Liver (tissue), 9 donors: ENCODE data around the gene HYAL3. TPM values are rescaled to one million over a fixed set of nuclear protein-coding genes. Genes with fewer than 3 reads are reported as not detected.

Experiments used
- DNase-seq: peaks from one replicate; pipeline ENCODE4 v3.0.0-alpha.2; 2017; ENCODE audit warnings: low spot score
- H3K27ac ChIP-seq, 2 donors: one replicate each; pipeline ENCODE4 v1.7.0; 2013; ENCODE audit warnings: inconsistent platforms in 2 of 2, low read length in 2 of 2, control low read depth in 1 of 2, low read depth in 1 of 2, mild to moderate bottlenecking in 1 of 2
- H3K27me3 ChIP-seq, 4 donors: one replicate each; pipeline versions ENCODE4 v1.6.1 to v1.7.0; 2013; ENCODE audit warnings: low read length in 3 of 4, inconsistent platforms in 1 of 4, mild to moderate bottlenecking in 1 of 4, moderate library complexity in 1 of 4; ENCODE audit not compliant: control insufficient read depth in 4 of 4, insufficient read depth in 4 of 4
- H3K36me3 ChIP-seq, 4 donors: one replicate each; pipeline versions ENCODE4 v1.6.1 to v1.7.0; 2013; ENCODE audit warnings: low read length in 3 of 4, mild to moderate bottlenecking in 3 of 4, low read depth in 1 of 4, moderate library complexity in 1 of 4; ENCODE audit not compliant: control insufficient read depth in 4 of 4, insufficient read depth in 3 of 4
- H3K4me1 ChIP-seq, 4 donors: one replicate each; pipeline versions ENCODE4 v1.6.1 to v1.7.0; 2013; ENCODE audit warnings: low read length in 3 of 4, mild to moderate bottlenecking in 3 of 4, moderate library complexity in 1 of 4; ENCODE audit not compliant: control insufficient read depth in 4 of 4, insufficient read depth in 4 of 4
- H3K4me3 ChIP-seq, 3 donors: one replicate each; pipeline versions ENCODE4 v1.6.1 to v1.7.0; 2013; ENCODE audit warnings: low read length in 3 of 3, control low read depth in 1 of 3, low read depth in 1 of 3, mild to moderate bottlenecking in 1 of 3
- H3K9ac ChIP-seq, 2 donors: one replicate each; pipeline ENCODE4 v1.7.0; 2013; ENCODE audit warnings: low read length in 2 of 2, mild to moderate bottlenecking in 2 of 2, moderate library complexity in 2 of 2, control low read depth in 1 of 2, low read depth in 1 of 2
- H3K9me3 ChIP-seq, 4 donors: one replicate each; pipeline versions ENCODE4 v1.6.1 to v1.7.0; 2013; ENCODE audit warnings: low read length in 3 of 4; ENCODE audit not compliant: control insufficient read depth in 4 of 4
- CTCF ChIP-seq: fragments of 150-350 bp; IDR thresholded peaks from 2 replicates; pipeline ENCODE4 v1.5.1; 2017; ENCODE audit warnings: improper control_type of control experiment, low read depth, low read length; ENCODE audit not compliant: missing input control
- EGR1 ChIP-seq, 2 donors: IDR thresholded peaks; 2 replicates each; pipeline ENCODE4 v1.6.1; 2016 to 2018; ENCODE audit warnings: antibody characterized with exemption in 2 of 2, low read depth in 2 of 2
- FOXA1 ChIP-seq: IDR thresholded peaks from 2 replicates; pipeline ENCODE4 v1.6.1; 2016; ENCODE audit warnings: antibody characterized with exemption
- FOXA2 ChIP-seq: IDR thresholded peaks from 2 replicates; pipeline ENCODE4 v1.6.1; 2016; ENCODE audit warnings: antibody characterized with exemption
- GABPA ChIP-seq, 2 donors: IDR thresholded peaks in 1 of 2; conservative IDR thresholded peaks in 1 of 2; 2 replicates each; pipeline ENCODE4 v1.6.1; 2016; ENCODE audit warnings: antibody characterized with exemption in 2 of 2, mild to moderate bottlenecking in 1 of 2, moderate library complexity in 1 of 2
- HNF4A ChIP-seq, 2 donors: conservative IDR thresholded peaks; 2 replicates each; pipeline ENCODE4 v1.6.1; 2016; ENCODE audit warnings: antibody characterized with exemption in 2 of 2, mild to moderate bottlenecking in 2 of 2
- HNF4G ChIP-seq: IDR thresholded peaks from 2 replicates; pipeline ENCODE4 v1.6.1; 2016; ENCODE audit warnings: antibody characterized with exemption
- JUND ChIP-seq, 2 donors: IDR thresholded peaks; 2 replicates each; pipeline ENCODE4 v1.6.1; 2016; ENCODE audit warnings: antibody characterized with exemption in 2 of 2
- NR2F2 ChIP-seq: IDR thresholded peaks from 2 replicates; pipeline ENCODE4 v1.6.1; 2016; ENCODE audit warnings: antibody characterized with exemption
- RAD21 ChIP-seq, 2 donors: IDR thresholded peaks; 2 replicates each; pipeline ENCODE4 v1.6.1; 2016; ENCODE audit warnings: antibody characterized with exemption in 2 of 2, mild to moderate bottlenecking in 2 of 2
- RXRA ChIP-seq, 2 donors: IDR thresholded peaks; 2 replicates each; pipeline ENCODE4 v1.6.1; 2017 to 2018; ENCODE audit warnings: antibody characterized with exemption in 2 of 2, mild to moderate bottlenecking in 1 of 2
- SP1 ChIP-seq: IDR thresholded peaks from 2 replicates; pipeline ENCODE4 v1.6.1; 2018; ENCODE audit warnings: antibody characterized with exemption, mild to moderate bottlenecking
- TAF1 ChIP-seq: conservative IDR thresholded peaks from 2 replicates; pipeline ENCODE4 v1.6.1; 2016; ENCODE audit warnings: antibody characterized with exemption, mild to moderate bottlenecking
- YY1 ChIP-seq: IDR thresholded peaks from 2 replicates; pipeline ENCODE4 v1.6.1; 2016; ENCODE audit warnings: antibody characterized with exemption, mild to moderate bottlenecking
- WGBS: extraction: QIAGEN DNeasy Blood & Tissue Kit; methylation state at CpG from one replicate; pipeline ENCODE4 v1.1.7; 2013; 5-methylcytosine and 5-hydroxymethylcytosine counted together
- polyA plus RNA-seq, 2 donors: library from polyadenylated mRNA; stranded (reverse) in 1 of 2; unstranded in 1 of 2; fragments of 200-250 nt in 1 of 2; fragments of >200 nt in 1 of 2; fragmentation: Nextera tagmentation in 1 of 2; extraction: Ambion mirVana in 1 of 2; gene quantifications; one replicate each; pipeline versions ENCODE4 v1.2.1 to v1.2.3, GENCODE V29; 2013 to 2015
- total RNA-seq, 2 donors: library from RNA; depleted of rRNA; stranded (reverse); fragments of >200 nt; gene quantifications; one replicate each; pipeline ENCODE4 v1.2.3, GENCODE V29; 2014
- TF ChIP-seq, protein P1 (sequence below): IDR thresholded peaks from 2 replicates; pipeline ENCODE4 v1.6.1; 2016; ENCODE audit warnings: antibody characterized with exemption, mild to moderate bottlenecking
- TF ChIP-seq, protein P2 (sequence below): IDR thresholded peaks from 2 replicates; pipeline ENCODE4 v1.6.1; 2016; ENCODE audit warnings: antibody characterized with exemption
- TF ChIP-seq, protein P3 (sequence below): IDR thresholded peaks from 2 replicates; pipeline ENCODE4 v1.6.1; 2016; ENCODE audit warnings: antibody characterized with exemption
- TF ChIP-seq, protein P4 (sequence below): IDR thresholded peaks from 2 replicates; pipeline ENCODE4 v1.6.1; 2016; ENCODE audit warnings: antibody characterized with exemption
- donor health status: healthy.
- donor health status: healthy.
- donor health status: healthy.
- donor health status: healthy.
- donor health status: healthy.

The HYAL3 gene
- total and polyA plus RNA-seq, 4 donors = 1.8 to 6.6 (median 2.0) TPM

DNA sequence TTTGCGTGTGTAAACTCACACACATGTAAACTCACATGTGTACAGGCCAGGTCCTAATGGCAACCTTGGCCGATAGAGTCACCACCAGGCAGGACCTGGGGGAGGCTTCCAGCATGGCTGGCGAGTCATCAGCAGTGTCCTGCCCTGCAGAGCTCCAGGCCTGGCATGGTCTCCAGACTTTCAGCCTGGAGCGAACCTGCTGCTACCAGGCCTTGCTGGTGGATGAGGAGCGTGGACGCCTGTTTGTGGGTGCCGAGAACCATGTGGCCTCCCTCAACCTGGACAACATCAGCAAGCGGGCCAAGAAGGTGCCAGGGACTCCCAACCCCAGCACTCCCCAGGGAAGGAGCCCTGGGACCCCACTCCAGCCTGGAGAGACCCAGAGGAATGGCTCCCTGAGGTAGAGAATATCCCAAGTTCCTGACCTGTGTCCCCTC is 29.2 kb downstream of the HYAL3 start:
- WGBS = 90% methylated on average over 8 of the region's 8 CpGs
- TF ChIP-seq, protein P1, sequence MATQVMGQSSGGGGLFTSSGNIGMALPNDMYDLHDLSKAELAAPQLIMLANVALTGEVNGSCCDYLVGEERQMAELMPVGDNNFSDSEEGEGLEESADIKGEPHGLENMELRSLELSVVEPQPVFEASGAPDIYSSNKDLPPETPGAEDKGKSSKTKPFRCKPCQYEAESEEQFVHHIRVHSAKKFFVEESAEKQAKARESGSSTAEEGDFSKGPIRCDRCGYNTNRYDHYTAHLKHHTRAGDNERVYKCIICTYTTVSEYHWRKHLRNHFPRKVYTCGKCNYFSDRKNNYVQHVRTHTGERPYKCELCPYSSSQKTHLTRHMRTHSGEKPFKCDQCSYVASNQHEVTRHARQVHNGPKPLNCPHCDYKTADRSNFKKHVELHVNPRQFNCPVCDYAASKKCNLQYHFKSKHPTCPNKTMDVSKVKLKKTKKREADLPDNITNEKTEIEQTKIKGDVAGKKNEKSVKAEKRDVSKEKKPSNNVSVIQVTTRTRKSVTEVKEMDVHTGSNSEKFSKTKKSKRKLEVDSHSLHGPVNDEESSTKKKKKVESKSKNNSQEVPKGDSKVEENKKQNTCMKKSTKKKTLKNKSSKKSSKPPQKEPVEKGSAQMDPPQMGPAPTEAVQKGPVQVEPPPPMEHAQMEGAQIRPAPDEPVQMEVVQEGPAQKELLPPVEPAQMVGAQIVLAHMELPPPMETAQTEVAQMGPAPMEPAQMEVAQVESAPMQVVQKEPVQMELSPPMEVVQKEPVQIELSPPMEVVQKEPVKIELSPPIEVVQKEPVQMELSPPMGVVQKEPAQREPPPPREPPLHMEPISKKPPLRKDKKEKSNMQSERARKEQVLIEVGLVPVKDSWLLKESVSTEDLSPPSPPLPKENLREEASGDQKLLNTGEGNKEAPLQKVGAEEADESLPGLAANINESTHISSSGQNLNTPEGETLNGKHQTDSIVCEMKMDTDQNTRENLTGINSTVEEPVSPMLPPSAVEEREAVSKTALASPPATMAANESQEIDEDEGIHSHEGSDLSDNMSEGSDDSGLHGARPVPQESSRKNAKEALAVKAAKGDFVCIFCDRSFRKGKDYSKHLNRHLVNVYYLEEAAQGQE = no peak
- TF ChIP-seq SP1 (no peak), JUND (IDR thresholded peaks at IDR 0.05) (no peak), CTCF (no peak), RAD21 (IDR thresholded peaks at IDR 0.05) (no peak), YY1 (no peak), EGR1 (IDR thresholded peaks at IDR 0.05; ENCODE audit: low read depth in 2 of 2) (no peak), GABPA (IDR thresholded peaks at IDR 0.05 in 1 of 2, conservative IDR thresholded peaks at IDR 0.05 in 1 of 2) (no peak), RXRA (IDR thresholded peaks at IDR 0.05) (no peak), FOXA1 (no peak), HNF4G (no peak), FOXA2 (no peak), TAF1 (no peak), NR2F2 (no peak), HNF4A (conservative IDR thresholded peaks at IDR 0.05) (no peak)
- TF ChIP-seq, protein P2, sequence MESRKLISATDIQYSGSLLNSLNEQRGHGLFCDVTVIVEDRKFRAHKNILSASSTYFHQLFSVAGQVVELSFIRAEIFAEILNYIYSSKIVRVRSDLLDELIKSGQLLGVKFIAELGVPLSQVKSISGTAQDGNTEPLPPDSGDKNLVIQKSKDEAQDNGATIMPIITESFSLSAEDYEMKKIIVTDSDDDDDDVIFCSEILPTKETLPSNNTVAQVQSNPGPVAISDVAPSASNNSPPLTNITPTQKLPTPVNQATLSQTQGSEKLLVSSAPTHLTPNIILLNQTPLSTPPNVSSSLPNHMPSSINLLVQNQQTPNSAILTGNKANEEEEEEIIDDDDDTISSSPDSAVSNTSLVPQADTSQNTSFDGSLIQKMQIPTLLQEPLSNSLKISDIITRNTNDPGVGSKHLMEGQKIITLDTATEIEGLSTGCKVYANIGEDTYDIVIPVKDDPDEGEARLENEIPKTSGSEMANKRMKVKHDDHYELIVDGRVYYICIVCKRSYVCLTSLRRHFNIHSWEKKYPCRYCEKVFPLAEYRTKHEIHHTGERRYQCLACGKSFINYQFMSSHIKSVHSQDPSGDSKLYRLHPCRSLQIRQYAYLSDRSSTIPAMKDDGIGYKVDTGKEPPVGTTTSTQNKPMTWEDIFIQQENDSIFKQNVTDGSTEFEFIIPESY = no peak
- TF ChIP-seq, protein P3, sequence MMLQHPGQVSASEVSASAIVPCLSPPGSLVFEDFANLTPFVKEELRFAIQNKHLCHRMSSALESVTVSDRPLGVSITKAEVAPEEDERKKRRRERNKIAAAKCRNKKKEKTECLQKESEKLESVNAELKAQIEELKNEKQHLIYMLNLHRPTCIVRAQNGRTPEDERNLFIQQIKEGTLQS = no peak
- TF ChIP-seq, protein P4, sequence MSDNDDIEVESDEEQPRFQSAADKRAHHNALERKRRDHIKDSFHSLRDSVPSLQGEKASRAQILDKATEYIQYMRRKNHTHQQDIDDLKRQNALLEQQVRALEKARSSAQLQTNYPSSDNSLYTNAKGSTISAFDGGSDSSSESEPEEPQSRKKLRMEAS = no peak
- Histone ChIP-seq H3K36me3 (no peaks in the 10 kb centered on the region), H3K27ac (no peak overlapping the region), H3K9ac (no peak overlapping the region), H3K4me3 (no peak overlapping the region), H3K9me3 (no peaks in the 10 kb centered on the region), H3K4me1 (peaks cover 1 to 45% (median 22%) of the 10 kb centered on the region in 4 donors), H3K27me3 (no peaks in the 10 kb centered on the region)
- DNase-seq = no peak
